Skin of body (tissue), 2 donors: ENCODE measurements around the gene SIVA1. TPM values are rescaled to one million over a fixed set of nuclear protein-coding genes. Genes with fewer than 3 reads are reported as not detected.

Source experiments
- DNase-seq: peaks from one replicate; lab custom pipeline; 2025; lab: John Stamatoyannopoulos, UW
- total RNA-seq: library from RNA; depleted of rRNA; stranded (reverse); fragments of >200 nt; gene quantifications from one replicate; pipeline ENCODE4 v1.2.3, GENCODE V29; 2014

SIVA1 gene
- total RNA-seq, 1 donor from 2014 or later, result 40.1 TPM

GRCh38 chr14:104806625-104807465 is 53.9 kb downstream of the SIVA1 start:
- no peak for DNase-seq

GRCh38 chr14:104808456-104808855 is 55.5 kb downstream of the SIVA1 start:
- DNase-seq, result no peak

Other genes with a start within 250 kb of the SIVA1 start
- gene C14orf180, start 173.4 kb upstream of the SIVA1 start, total RNA-seq, result 6.8 TPM
- 0.39 TPM for gene TMEM179, start 148.4 kb upstream of the SIVA1 start, total RNA-seq
- 25.7 TPM for gene INF2, start 63.5 kb upstream of the SIVA1 start, total RNA-seq
- gene ADSS1, start 28.9 kb upstream of the SIVA1 start, total RNA-seq, result 16.9 TPM
- gene AKT1, start 42.6 kb downstream of the SIVA1 start, total RNA-seq, result 62.3 TPM
- 2.8 TPM for gene ZBTB42, start 48.0 kb downstream of the SIVA1 start, total RNA-seq
- 10.2 TPM for gene CEP170B, start 112.1 kb downstream of the SIVA1 start, total RNA-seq
- gene PLD4, start 171.7 kb downstream of the SIVA1 start, total RNA-seq, result 5.6 TPM
- 52.0 TPM for gene AHNAK2, start 225.2 kb downstream of the SIVA1 start, total RNA-seq
- gene CLBA1, start 232.6 kb downstream of the SIVA1 start, total RNA-seq, result 3.5 TPM